HG03196 (cell line): ENCODE results near the gene DHX30.
A peak's percentile ranks its signal among the peaks of the same experiment; 100 is the strongest.
"Not testable (repeated sequence)": the region's sequence is repeated elsewhere in the genome, so short reads cannot be mapped to it uniquely, and the experiment has no call there.

Source experiments
- ATAC-seq: cut with Tn5 transposase; IDR thresholded peaks from one replicate; pipeline ENCODE4 v1.9.1; 2021; ENCODE audit not compliant: unreplicated experiment

DHX30 gene

GRCh38 chr3:47802734-47803479, at the start of gene DHX30:
Gene DHX30, plus strand, starts transcription at chr3:47803138. Its CDS starts 7,546 bp downstream, at chr3:47810684.
- ATAC-seq = peak; percentile 77

GRCh38 chr3:47758261-47759025, 44.5 kb upstream of the DHX30 start:
- ATAC-seq = no peak

GRCh38 chr3:47760207-47760606, 42.7 kb upstream of the DHX30 start:
- not testable (repeated sequence) for ATAC-seq

DNA sequence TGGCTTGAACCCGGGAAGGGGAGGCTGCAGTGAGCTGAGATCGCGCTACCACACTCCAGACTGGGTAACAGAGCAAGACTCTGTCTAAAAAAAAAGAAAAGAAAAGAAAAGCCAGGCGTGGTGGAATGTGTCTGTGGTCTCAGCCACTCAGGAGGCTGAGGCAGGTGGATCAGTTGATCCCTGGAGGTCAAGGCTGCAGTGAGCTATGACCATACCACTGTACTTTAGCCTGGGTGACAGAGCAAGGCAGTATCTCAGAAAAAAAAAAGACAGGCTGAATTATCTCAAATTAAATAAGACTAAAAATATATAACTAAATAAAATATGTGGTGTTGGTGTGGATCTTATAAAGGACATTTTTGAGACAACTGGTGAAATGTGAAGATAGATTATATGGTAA, 41.9 kb upstream of the DHX30 start:
- no peak for ATAC-seq

GRCh38 chr3:47762233-47762632, 40.7 kb upstream of the DHX30 start:
- no peak for ATAC-seq

DNA sequence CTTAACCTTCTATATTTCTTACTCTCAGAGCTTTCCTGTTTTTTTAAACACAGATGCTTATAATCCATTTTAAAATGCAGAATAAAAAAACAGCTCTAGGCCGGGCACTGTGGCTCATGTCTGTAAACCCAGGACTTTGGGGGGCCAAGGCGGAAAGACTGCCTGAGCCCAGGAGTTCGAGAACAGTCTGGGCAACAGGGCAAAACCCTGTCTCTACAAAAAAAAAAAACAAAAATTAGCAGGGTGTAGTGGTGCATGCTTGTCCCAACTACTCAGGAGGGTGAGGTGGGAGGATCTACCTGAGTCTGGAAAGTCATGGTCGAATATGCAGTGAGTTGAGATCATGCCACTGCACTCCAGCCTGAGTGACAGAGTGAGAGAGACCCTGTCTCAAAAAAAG, 36.8 kb upstream of the DHX30 start:
- ATAC-seq = no peak

- ATAC-seq = no peak
Observed at GRCh38 chr3:47772047-47772446, 30.9 kb upstream of the DHX30 start.

DNA sequence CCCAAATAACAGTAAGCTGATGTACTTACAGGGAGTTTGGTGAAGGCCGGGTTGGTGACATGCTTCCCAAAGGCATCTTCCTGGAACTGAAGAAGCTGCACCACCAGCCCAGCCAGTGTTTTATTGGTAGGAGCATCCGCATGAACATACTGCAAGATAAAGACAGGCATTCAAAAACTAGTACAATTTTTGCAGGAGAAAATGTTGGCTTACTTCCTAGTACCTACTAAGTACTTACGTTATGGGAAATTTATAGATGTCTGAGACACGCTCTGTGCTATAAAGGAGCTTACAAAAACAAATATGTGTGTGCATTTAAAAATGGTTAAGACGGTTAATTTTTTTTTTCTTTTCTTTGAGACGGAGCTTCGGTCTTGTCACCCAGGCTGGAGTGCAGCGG, 30.1 kb upstream of the DHX30 start:
- ATAC-seq = no peak

GRCh38 chr3:47778746-47779145, 24.2 kb upstream of the DHX30 start:
- no peak for ATAC-seq

DNA sequence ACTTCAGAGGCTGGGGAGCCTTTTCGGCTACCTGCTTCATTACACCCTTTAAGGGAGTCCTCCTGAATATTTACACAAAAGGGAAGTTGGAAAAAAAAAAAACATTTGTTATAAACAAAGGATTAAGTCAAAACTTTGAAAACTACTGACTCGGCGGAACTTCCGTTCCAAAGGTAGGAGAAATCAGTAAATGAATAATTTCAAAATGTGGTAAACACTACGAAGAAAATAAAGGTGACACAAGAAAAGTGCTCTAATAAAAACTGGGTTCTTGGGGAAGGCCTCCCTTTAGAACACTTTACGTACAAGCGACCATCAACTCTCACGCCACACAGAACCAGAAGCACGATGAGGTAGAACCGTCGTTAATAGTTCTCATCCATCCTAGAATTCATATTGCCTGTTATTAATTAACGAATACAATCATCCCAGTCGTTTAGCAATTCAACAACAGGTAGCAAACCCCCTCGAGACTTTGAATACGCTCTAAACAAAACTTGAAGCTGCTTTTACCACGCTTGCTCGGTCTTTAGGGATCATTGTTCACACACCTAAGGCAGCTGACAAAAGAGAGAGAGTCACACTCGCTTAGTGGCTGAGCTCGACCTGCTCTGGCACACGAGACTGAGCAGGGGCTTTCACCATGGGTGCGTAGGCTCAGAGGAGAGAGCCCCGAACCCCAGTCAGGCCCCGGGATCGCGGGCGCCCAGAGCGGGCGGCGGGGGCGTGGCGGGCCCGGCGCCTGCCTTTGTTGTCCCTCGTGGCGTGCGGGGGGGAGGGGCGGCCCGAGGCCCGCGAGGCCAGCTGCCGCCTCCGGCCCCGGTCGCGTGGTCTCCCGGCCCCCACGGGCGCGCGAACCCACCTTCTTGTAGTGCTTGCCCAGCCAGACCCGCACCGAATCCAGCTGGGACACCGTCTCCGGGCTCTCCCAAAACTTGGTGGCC, 21.9 kb upstream of the DHX30 start:
- ATAC-seq = peak; percentile 40

- peak; percentile 79 for ATAC-seq
Observed at GRCh38 chr3:47781685-47782445, 21.1 kb upstream of the DHX30 start, which contains the start of gene SMARCC1. Gene SMARCC1, minus strand, starts transcription at chr3:47781893. Its CDS starts 96 bp downstream, at chr3:47781797.

GRCh38 chr3:47782446-47783308, 20.3 kb upstream of the DHX30 start:
- no peak for ATAC-seq

- no peak for ATAC-seq
Observed at GRCh38 chr3:47783673-47784072, 19.3 kb upstream of the DHX30 start.

DNA sequence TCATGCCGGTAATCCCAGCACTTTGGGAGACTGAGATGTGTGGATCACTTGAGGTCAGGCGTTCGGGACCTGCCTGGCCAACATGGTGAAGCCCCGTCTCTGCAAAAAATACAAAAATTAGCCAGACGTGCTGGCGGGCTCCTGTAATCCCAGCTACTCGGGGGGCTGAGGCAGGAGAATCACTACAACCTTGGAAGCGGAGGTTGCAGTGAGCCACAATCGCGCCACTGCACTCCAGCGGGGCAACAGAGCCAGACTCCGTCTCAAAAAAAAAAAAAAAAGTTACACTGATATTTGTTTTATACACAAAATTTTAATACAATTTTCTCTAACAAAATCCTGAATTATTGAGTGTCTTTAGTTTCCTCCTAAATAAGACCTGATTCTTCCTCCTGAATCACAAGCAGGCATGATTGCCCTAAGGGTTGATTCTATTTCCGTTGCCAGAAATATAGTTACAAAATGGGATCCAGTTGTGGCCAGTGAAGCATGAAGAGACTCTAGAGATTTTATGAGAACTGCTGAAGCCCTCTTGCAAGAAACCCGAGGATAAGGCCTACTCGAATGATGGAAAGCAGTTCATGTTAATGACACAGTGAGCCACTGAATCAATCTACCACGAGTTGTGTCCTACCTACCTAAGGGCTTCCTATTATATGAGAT, 11.6 kb upstream of the DHX30 start:
- ATAC-seq = no peak

- no peak for ATAC-seq
Observed at GRCh38 chr3:47792699-47793098, 10.2 kb upstream of the DHX30 start.

DNA sequence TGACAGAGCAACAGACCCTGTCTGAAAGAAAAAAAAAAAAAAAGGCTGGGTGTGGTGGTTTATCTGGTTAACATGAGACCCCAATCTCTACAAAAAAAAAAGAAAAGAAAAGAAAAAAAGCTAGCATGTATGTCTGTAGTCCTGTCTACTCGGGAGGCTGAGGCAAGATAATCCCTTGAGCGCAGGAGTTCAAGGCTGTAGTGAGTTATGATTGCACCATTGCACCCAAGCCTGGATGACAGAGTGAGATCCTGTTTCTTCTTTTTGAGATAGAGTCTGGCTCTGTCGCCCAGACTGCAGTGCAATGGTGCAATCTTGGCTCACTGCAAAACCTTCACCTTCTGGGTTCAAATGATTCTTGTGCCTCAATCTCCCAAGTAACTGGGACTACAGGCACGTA, 8.4 kb upstream of the DHX30 start:
- ATAC-seq = no peak

GRCh38 chr3:47799733-47800132, 3.2 kb upstream of the DHX30 start:
- ATAC-seq = no peak

DNA sequence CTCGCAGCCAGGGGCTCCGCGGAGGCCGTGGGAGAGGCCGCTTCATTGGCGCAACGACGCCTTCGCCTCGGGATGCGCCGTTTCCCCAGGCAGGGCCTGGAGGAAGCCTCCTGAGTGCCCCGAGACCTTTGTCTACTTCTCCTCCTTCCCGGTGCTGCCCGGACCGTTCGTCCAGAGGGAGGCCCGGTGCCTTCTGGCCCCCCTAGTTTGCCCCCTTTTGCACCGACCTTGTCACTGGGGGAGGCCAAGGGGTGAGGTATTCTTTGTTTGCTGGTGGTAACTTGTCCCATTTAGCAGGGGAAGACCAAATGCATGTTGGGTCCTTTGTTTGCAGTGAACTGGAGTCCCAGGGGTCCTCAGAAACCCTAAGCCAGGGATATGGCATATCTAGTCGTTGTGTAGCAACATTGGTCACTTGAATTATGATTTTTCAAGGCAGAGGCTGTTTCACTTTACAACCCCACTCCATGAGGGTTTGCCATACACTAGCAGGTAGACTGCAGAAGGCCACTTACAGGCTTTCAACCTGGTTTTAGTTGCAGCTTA, 615 bp downstream of the DHX30 start:
- no peak for ATAC-seq

DNA sequence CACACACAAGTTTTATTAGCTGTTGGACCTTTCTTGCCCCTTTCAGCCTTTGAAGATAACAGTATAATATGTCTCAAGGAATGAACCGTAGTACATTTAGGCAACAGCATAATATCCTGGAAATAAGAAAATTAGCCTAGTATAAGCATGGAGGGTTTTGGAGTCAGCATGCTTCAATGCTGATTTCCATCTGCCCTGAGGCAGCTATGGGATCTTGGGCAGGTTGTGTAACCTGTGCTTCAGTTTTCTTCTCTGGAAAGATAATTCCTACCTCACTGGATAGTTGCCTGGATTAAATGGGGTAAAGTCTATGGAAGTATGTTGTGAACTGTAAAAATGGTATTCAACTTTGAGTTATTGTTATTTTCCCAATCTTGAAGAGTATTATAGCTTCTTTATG, 1.6 kb downstream of the DHX30 start:
- ATAC-seq = no peak
